ENCODE data around the gene SLC8A2.

Gene SLC8A2

GRCh38 chr19:47405854-47406417, 65.8 kb downstream of the SLC8A2 start:
- TF ChIP-seq CTCF (IDR thresholded peaks at IDR 0.05; ENCODE audit: low read depth, low read length), result no peak
- DNase-seq (ENCODE audit: extremely low read depth, low read depth), result no peak

- DNase-seq (ENCODE audit: extremely low read depth, low read depth), result no peak
- no peak for TF ChIP-seq CTCF (IDR thresholded peaks at IDR 0.05; ENCODE audit: low read depth, low read length)
Measured at GRCh38 chr19:47405197-47405550, 66.5 kb downstream of the SLC8A2 start.

- DNase-seq (ENCODE audit: extremely low read depth, low read depth), result no peak
- no peak for TF ChIP-seq CTCF (IDR thresholded peaks at IDR 0.05; ENCODE audit: low read depth, low read length)
Measured at GRCh38 chr19:47404334-47405196, 67.1 kb downstream of the SLC8A2 start.

- DNase-seq (ENCODE audit: extremely low read depth, low read depth), result no peak
- no peak for TF ChIP-seq CTCF (IDR thresholded peaks at IDR 0.05; ENCODE audit: low read depth, low read length)
Measured at GRCh38 chr19:47402504-47402903, 69.2 kb downstream of the SLC8A2 start.

GRCh38 chr19:47398707-47399597, 72.7 kb downstream of the SLC8A2 start:
- no peak for TF ChIP-seq CTCF (IDR thresholded peaks at IDR 0.05; ENCODE audit: low read depth, low read length)
- no peak for DNase-seq (ENCODE audit: extremely low read depth, low read depth)

- peak; percentile 89 for TF ChIP-seq CTCF (IDR thresholded peaks at IDR 0.05; ENCODE audit: low read depth, low read length)
- DNase-seq (ENCODE audit: extremely low read depth, low read depth), result peak; percentile 31
Measured at GRCh38 chr19:47391510-47392223, 80.0 kb downstream of the SLC8A2 start.

Data from AG09319 (cell line).